Natural killer cell (primary cell): ENCODE results near the gene CPNE4. TPM values are rescaled to one million over a fixed set of nuclear protein-coding genes. Genes with fewer than 3 reads are reported as not detected.

ENCODE experiments used
- ATAC-seq, 3 donors: fragments of 150-1000 bp in 2 of 3; fragments of 200-7000 bp in 1 of 3; cut with Tn5 transposase; 1 replicate in 1 of 3; 2 replicates in 2 of 3; pipeline ENCODE4 v1.10.0; 2021; ENCODE audit warnings: mild to moderate bottlenecking in 2 of 3, moderate library complexity in 2 of 3
- DNase-seq, 2 donors: peaks; one replicate each; pipeline versions ENCODE4 v3.0.0 to v3.0.0-alpha.2; 2013 to 2021; ENCODE audit warnings: mixed read lengths in 1 of 2
- H3K27ac ChIP-seq: one replicate; pipeline ENCODE4 v1.5.1; 2013; ENCODE audit warnings: mild to moderate bottlenecking, low read length
- H3K27me3 ChIP-seq: one replicate; pipeline ENCODE4 v1.6.1; 2013; ENCODE audit warnings: low read length; ENCODE audit not compliant: control insufficient read depth, insufficient read depth
- H3K36me3 ChIP-seq: one replicate; pipeline ENCODE4 v1.6.1; 2013; ENCODE audit warnings: low read length; ENCODE audit not compliant: control insufficient read depth, insufficient read depth
- H3K4me1 ChIP-seq: one replicate; pipeline ENCODE4 v1.6.1; 2013; ENCODE audit warnings: low read length; ENCODE audit not compliant: control insufficient read depth, insufficient read depth
- H3K4me3 ChIP-seq: one replicate; pipeline ENCODE4 v1.5.1; 2013; ENCODE audit warnings: low read length
- H3K9me3 ChIP-seq: one replicate; pipeline ENCODE4 v1.6.1; 2013; ENCODE audit warnings: low read length; ENCODE audit not compliant: control insufficient read depth, insufficient read depth
- H3K27ac Mint-ChIP-seq, 2 donors: one replicate each; pipeline ENCODE4 v1.8.0; 2022; ENCODE audit warnings: mild to moderate bottlenecking in 2 of 2, mixed read lengths in 2 of 2, moderate library complexity in 1 of 2
- H3K27me3 Mint-ChIP-seq, 2 donors: one replicate each; pipeline ENCODE4 v1.8.0; 2022; ENCODE audit warnings: low read depth in 2 of 2, mixed read lengths in 2 of 2
- H3K36me3 Mint-ChIP-seq: one replicate; pipeline ENCODE4 v1.8.0; 2022; ENCODE audit warnings: mixed read lengths
- H3K4me1 Mint-ChIP-seq, 2 donors: one replicate each; pipeline ENCODE4 v1.8.0; 2022; ENCODE audit warnings: mixed read lengths in 2 of 2
- H3K4me3 Mint-ChIP-seq: one replicate; pipeline ENCODE4 v1.8.0; 2022; ENCODE audit warnings: mild to moderate bottlenecking, moderate library complexity, mixed read lengths
- H3K9me3 Mint-ChIP-seq, 2 donors: one replicate each; pipeline ENCODE4 v1.8.0; 2022; ENCODE audit warnings: mixed read lengths in 2 of 2
- WGBS: methylation state at CpG from one replicate; pipeline ENCODE4 v1.1.7; 2013; ENCODE audit warnings: missing lambda C conversion rate; ENCODE audit not compliant: insufficient coverage; 5-methylcytosine and 5-hydroxymethylcytosine counted together
- intact Hi-C: fragments of 100-400 bp; cut with micrococcal nuclease; formaldehyde crosslinking; loops from one replicate; pipeline ENCODE4 v1.14.2; 2022
- total RNA-seq, 4 donors: library from RNA; stranded (reverse); fragments of 120-200 nt in 1 of 4; gene quantifications; one replicate each; pipeline versions ENCODE4 v1.2.3 to v1.2.4, GENCODE V29; 2013 to 2022
- TF ChIP-seq, protein P1 (sequence below): fragments of 200-600 bp; IDR thresholded peaks from one replicate; pipeline ENCODE4 v1.8.0; 2022; ENCODE audit warnings: antibody characterized with exemption

The CPNE4 gene
- total RNA-seq, 3 donors from 2014 or later (not counting 1 experiment from before 2014, with no cell fraction given): not detected

DNA sequence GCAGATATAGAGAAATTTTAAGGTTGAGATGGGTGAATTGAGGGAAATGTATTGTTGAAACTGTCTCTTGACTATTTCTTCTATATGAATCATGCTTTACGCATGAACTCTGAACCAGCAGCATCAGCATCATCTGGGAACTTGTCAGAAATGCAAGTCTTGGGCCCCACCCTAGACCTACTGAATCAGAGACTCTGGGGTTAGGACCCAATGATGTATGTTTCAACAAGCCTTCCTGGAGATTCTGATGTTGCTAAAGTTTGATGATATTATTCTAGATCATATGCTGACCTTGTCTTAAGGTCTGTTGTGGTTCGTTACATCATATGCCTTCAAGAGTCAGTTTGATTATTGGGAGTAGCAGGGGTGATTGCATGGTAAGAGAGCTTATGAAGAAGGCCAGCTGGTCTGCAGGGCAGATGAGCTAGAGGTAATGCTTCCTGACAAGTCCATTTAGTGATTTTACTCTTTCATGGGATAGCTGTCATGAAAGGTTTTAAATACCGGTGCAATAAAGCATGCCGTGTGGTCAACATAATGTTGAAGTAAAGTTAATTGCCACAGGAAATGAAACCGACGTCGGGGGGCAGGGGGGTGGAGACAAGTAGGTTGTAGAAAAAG lies 379.6 kb downstream of the CPNE4 start:
- no peak for ATAC-seq
- no peak overlapping the region for H3K27ac ChIP-seq

DNA sequence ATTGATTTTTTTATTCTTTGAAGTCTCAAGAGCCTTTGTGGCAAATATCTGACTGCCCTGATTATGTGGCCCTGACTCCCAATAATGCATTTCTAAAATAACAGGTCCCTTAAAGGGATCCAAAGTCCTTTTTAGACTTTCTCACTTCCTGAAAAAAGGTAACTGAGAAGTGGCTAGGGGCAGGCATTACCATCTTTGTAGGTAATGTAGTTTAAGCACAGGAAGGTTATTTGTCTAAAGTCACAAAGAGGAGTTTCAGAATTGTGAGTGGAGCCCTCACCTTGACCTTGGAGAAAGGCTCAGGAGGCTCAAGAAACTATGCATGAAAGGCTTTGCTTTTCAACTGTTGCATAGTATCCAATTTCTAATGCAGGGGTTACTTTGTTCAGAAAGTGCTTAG lies 389.2 kb downstream of the CPNE4 start:
- intact Hi-C loops: no loop called here
- DNase-seq (no peak), ATAC-seq (no peak)
- Mint-ChIP-seq H3K9me3 (no peaks in the 10 kb centered on the region), H3K4me3 (no peak overlapping the region), H3K4me1 (no peaks in the 10 kb centered on the region), H3K27me3 (peaks cover 0 to 7% of the 10 kb centered on the region in 2 donors), H3K36me3 (no peaks in the 10 kb centered on the region), H3K27ac (no peak overlapping the region)
- no peak overlapping the region for H3K4me3 ChIP-seq
- H3K27me3 ChIP-seq: no peaks in the 10 kb centered on the region
- no peaks in the 10 kb centered on the region for H3K4me1 ChIP-seq
- TF ChIP-seq, protein P1, sequence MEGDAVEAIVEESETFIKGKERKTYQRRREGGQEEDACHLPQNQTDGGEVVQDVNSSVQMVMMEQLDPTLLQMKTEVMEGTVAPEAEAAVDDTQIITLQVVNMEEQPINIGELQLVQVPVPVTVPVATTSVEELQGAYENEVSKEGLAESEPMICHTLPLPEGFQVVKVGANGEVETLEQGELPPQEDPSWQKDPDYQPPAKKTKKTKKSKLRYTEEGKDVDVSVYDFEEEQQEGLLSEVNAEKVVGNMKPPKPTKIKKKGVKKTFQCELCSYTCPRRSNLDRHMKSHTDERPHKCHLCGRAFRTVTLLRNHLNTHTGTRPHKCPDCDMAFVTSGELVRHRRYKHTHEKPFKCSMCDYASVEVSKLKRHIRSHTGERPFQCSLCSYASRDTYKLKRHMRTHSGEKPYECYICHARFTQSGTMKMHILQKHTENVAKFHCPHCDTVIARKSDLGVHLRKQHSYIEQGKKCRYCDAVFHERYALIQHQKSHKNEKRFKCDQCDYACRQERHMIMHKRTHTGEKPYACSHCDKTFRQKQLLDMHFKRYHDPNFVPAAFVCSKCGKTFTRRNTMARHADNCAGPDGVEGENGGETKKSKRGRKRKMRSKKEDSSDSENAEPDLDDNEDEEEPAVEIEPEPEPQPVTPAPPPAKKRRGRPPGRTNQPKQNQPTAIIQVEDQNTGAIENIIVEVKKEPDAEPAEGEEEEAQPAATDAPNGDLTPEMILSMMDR: no peak
- H3K27ac ChIP-seq: no peak overlapping the region
- H3K9me3 ChIP-seq: no peaks in the 10 kb centered on the region
- no peaks in the 10 kb centered on the region for H3K36me3 ChIP-seq

More for the DNA sequence above, 379.6 kb downstream of the CPNE4 start:
- Histone ChIP-seq H3K4me3 (no peak overlapping the region), H3K9me3 (no peaks in the 10 kb centered on the region), H3K4me1 (no peaks in the 10 kb centered on the region), H3K36me3 (no peaks in the 10 kb centered on the region), H3K27me3 (no peaks in the 10 kb centered on the region)
- Mint-ChIP-seq H3K9me3 (peaks cover 0 to under 1% of the 10 kb centered on the region in 2 donors), H3K4me1 (no peaks in the 10 kb centered on the region), H3K27ac (no peak overlapping the region), H3K4me3 (no peak overlapping the region), H3K27me3 (peaks cover 0 to 4% of the 10 kb centered on the region in 2 donors), H3K36me3 (no peaks in the 10 kb centered on the region)
- 77% methylated on average over 6 of the region's 7 CpGs for WGBS
- no peak for DNase-seq
- TF ChIP-seq, protein P1: no peak
- intact Hi-C loops: no loop called here

DNA sequence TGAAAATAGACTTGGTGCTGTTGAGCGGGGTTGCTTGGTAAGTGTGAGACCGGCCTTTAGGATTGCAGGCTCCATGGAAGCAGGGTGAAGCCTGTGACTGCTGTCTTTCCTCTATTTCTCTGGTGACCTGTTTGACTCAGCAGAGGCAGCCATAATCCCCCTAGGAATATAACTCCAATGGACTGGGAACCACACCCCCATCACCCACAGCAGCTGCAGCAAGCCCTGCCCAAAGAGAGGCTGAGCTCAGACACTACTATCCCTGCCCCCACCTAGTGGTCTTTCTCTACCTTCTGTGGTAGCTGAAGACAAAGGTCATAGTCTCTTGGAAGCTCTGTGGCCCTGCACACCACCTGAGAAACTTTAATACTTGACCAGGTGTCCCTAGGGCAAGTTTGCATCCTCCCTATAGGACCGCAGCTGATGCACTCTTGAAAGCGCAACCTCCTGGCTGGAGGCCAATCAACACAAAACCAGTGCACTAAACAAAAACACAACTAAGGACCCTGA lies 398.5 kb downstream of the CPNE4 start:
- no peak overlapping the region for H3K4me3 Mint-ChIP-seq
- Histone ChIP-seq H3K27ac (no peak overlapping the region), H3K36me3 (no peaks in the 10 kb centered on the region), H3K9me3 (peaks cover 2% of the 10 kb centered on the region), H3K4me1 (no peaks in the 10 kb centered on the region), H3K27me3 (no peaks in the 10 kb centered on the region), H3K4me3 (no peak overlapping the region)
- WGBS: 95% methylated on average over 4 of the region's 4 CpGs
- intact Hi-C loops: no loop called here
- H3K27me3 Mint-ChIP-seq: peaks cover 0 to 12% of the 10 kb centered on the region in 2 donors
- TF ChIP-seq, protein P1: no peak
- no peak for DNase-seq
- peaks cover 0 to 2% of the 10 kb centered on the region in 2 donors for H3K9me3 Mint-ChIP-seq
- no peaks in the 10 kb centered on the region for H3K4me1 Mint-ChIP-seq
- no peaks in the 10 kb centered on the region for H3K36me3 Mint-ChIP-seq
- H3K27ac Mint-ChIP-seq: no peak overlapping the region
- ATAC-seq: no peak

DNA sequence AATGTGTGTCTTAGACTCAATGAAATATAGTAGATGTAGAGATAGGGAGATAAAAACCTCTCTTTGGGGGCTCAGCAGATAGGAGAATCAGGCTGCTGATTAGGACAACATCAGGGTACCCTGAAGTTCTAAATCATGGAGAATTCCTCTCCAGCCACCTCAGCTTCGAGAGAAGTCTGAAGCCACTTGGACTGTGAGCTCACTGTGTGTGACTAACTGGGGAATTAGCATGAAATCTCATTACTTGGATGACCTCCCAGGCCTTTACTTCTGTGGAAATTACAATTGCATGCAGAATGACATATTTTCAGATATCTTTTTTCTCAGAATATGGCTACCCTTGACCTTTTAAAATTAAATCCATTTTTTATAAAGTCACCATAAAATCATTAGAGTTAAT lies 404.0 kb downstream of the CPNE4 start:
- Histone ChIP-seq H3K36me3 (no peaks in the 10 kb centered on the region), H3K27me3 (no peaks in the 10 kb centered on the region), H3K9me3 (no peaks in the 10 kb centered on the region), H3K4me3 (no peak overlapping the region), H3K4me1 (no peaks in the 10 kb centered on the region), H3K27ac (no peak overlapping the region)
- Mint-ChIP-seq H3K27me3 (peaks cover 0 to 10% of the 10 kb centered on the region in 2 donors), H3K4me3 (no peak overlapping the region), H3K9me3 (peaks cover 0 to 4% of the 10 kb centered on the region in 2 donors), H3K4me1 (no peaks in the 10 kb centered on the region), H3K27ac (no peak overlapping the region), H3K36me3 (no peaks in the 10 kb centered on the region)
- DNase-seq (no peak), ATAC-seq (no peak)
- TF ChIP-seq, protein P1: no peak
- WGBS: 100% methylated on average over 1 of the region's 1 CpG
- intact Hi-C loops: no loop called here
